ENCODE measurements around the gene EXOC1.

Gene EXOC1

DNA sequence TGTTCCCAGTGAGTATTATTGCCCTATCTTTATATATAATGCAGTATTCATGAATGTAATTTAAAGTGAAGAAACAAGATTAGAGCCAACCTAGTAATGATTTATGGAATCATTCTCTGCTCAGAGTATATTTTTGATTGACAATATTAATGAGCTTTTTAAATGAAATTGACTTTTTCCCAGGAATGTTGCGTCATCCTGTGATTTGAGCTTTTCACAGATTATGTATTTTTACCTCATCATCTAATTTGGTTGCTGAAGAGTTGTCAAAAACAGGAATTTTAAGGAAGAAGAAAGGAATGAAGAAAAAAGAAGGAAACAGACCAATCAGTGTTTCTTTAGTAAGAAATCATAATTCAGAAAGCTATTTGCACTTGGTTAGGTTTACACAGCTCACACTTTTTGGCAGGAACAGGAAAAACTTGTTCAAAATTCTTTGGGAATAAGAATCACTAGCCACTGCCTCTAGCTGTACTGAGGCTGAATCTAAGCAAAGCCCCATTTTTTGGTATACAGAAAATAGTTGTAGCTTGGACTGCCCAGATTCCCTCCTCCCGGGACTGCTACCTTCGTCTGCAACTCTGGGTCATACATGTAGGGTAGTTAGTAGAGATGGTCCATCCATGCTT is 27.3 kb downstream of the EXOC1 start:
- no peak for TF ChIP-seq POLR2A (IDR thresholded peaks at IDR 0.05; ENCODE audit: low read depth, low read length)
- no peak for TF ChIP-seq POLR2AphosphoS5 (IDR thresholded peaks at IDR 0.05; ENCODE audit: low read depth, low read length)
- TF ChIP-seq TAF1 (IDR thresholded peaks at IDR 0.05; ENCODE audit: borderline replicate concordance, low read depth, low read length), result no peak
- no peak for DNase-seq (ENCODE audit: insufficient read length)
- no peak for FAIRE-seq

DNA sequence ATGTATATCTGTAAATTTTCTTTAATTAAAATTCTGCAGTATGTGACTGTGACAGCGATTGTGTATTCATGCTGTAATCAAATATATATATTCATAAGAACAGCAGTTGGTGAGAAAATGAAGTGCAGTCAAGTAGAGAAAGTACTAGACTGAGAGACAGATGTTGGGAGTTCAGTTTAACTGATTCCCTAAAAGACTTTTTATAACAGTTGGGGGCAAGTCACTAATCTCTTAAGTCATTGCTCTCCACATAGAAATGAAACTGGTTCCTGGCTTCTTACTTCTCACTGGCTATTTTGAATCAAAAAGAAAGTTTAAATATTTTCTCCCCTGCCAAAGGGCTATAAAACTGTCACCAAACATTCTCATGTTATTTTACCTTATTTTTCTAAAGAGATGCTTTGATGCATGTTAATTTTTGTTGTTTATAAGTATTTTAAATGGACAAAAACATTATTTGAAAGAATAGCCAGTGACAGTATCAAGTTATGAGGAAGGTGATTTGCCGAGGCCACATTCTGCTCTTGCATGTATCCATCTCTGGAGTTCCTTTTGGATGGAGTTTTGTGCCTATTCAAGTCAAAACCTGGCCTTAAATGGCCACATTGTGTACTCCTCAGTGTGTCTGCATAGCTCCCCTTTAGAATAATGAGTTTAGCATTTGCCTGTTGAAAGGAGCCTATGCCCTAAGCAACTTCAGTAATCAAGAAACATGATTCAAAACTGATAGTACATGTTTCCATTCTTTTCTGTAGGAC is 30.8 kb downstream of the EXOC1 start:
- FAIRE-seq, result no peak
- no peak for DNase-seq (ENCODE audit: insufficient read length)

DNA sequence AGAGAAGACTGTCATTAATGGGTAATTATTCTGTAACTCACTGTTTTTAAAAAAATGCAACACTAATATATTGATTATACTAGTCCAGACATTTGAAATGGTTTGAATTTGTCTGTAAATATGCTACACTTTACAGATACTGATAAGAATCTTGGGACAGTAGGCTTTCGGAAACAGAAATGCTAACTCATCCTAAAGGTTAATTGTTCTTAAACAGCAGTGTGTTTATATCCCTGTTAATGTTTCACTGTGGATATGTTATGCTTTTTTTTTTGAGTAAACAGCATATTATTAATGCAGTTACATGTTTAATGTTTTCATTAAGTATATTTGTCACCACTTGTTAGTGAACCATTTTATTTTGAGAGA is 31.4 kb downstream of the EXOC1 start:
- TF ChIP-seq POLR2A (IDR thresholded peaks at IDR 0.05; ENCODE audit: low read depth, low read length) (no peak), POLR2AphosphoS5 (IDR thresholded peaks at IDR 0.05; ENCODE audit: low read depth, low read length) (no peak), TAF1 (IDR thresholded peaks at IDR 0.05; ENCODE audit: borderline replicate concordance, low read depth, low read length) (no peak)
- no peak for FAIRE-seq
- no peak for DNase-seq (ENCODE audit: insufficient read length)

More for the DNA sequence above, 30.8 kb downstream of the EXOC1 start:
- no peak for TF ChIP-seq POLR2A (IDR thresholded peaks at IDR 0.05; ENCODE audit: low read depth, low read length)
- TF ChIP-seq TAF1 (IDR thresholded peaks at IDR 0.05; ENCODE audit: borderline replicate concordance, low read depth, low read length), result no peak
- no peak for TF ChIP-seq POLR2AphosphoS5 (IDR thresholded peaks at IDR 0.05; ENCODE audit: low read depth, low read length)

DNA sequence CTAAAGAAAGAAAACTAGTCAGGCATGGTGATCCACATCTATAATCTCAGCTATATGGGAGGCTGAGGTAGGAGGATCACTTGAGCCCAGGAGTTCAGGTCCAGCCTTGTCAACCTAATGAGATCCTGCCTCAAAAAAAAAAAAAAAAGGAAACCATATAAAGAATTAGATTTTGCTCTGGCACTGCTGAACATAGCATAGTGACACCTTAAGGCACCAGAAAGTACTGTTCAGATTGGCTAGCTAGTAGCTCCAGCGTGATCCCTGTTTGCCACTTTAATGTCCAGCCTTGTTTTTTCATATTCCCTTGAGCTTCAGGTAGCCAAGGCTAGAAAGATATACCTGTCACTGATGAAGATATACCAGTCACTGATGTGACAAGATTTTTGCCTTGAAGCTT is 34.1 kb downstream of the EXOC1 start:
- no peak for FAIRE-seq
- DNase-seq (ENCODE audit: insufficient read length), result no peak

DNA sequence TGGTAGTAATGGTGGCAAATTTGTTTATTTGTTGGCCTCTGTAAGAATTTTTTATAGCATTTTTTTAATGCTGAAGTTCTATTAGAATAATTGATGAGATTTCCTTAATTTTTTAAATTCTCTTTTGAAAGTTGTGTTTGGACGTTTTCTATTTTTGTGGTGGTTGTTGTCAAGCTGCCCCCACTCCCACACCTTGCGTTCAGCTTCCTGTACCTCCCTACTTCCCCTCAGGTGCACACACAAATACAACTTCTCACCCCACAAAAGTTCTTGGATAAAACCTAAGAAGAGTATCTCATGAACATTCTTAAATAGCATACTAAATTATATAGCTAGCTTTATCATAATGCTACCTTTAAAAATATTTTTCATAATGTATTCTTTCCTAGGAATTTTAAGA is 38.7 kb downstream of the EXOC1 start:
- FAIRE-seq (no peak), DNase-seq (ENCODE audit: insufficient read length) (no peak)
- TF ChIP-seq POLR2A (IDR thresholded peaks at IDR 0.05; ENCODE audit: low read depth, low read length) (no peak), POLR2AphosphoS5 (IDR thresholded peaks at IDR 0.05; ENCODE audit: low read depth, low read length) (no peak), TAF1 (IDR thresholded peaks at IDR 0.05; ENCODE audit: borderline replicate concordance, low read depth, low read length) (no peak)

More for the DNA sequence above, 34.1 kb downstream of the EXOC1 start:
- TF ChIP-seq POLR2AphosphoS5 (IDR thresholded peaks at IDR 0.05; ENCODE audit: low read depth, low read length), result no peak
- no peak for TF ChIP-seq POLR2A (IDR thresholded peaks at IDR 0.05; ENCODE audit: low read depth, low read length)
- no peak for TF ChIP-seq TAF1 (IDR thresholded peaks at IDR 0.05; ENCODE audit: borderline replicate concordance, low read depth, low read length)

DNA sequence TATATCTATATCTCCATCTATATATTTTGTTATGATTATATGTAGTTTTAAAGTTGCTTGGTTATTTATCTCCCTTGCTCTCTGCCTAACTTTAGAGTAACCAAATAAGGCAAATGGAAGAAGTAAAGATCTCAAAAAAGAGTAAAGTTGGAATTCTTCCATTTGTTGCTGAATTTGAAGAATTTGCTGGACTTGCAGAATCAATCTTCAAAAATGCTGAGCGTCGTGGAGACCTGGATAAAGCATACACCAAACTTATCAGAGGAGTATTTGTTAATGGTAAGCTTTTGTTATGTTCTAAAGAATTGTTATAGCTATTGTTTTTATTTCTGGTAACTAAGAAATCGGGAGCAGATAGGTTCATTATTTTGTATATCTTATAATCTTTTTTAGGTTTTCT is 43.2 kb downstream of the EXOC1 start:
- no peak for DNase-seq (ENCODE audit: insufficient read length)
- TF ChIP-seq POLR2A (IDR thresholded peaks at IDR 0.05; ENCODE audit: low read depth, low read length) (no peak), TAF1 (IDR thresholded peaks at IDR 0.05; ENCODE audit: borderline replicate concordance, low read depth, low read length) (no peak), POLR2AphosphoS5 (IDR thresholded peaks at IDR 0.05; ENCODE audit: low read depth, low read length) (no peak)
- FAIRE-seq, result no peak

DNA sequence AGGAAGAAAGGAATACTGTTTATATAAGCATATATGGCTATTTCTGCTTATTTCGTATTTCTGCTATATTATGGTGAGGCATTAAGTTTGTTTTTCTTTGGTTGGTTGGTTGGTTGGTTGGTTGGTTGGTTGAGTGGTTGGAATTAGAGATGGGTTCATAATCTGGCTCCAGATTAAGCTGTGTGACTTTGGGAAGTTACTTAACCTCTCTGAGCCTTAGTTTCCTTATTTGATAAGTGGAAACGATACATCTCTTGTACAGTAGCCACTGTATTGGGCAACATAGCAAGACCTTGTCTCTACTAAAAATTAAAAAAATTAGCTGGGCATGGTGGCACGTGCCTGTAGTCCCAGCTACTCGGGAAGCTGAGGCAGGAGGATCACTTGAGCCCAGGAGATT is 49.2 kb downstream of the EXOC1 start:
- no peak for FAIRE-seq
- DNase-seq (ENCODE audit: insufficient read length), result no peak
- TF ChIP-seq POLR2A (IDR thresholded peaks at IDR 0.05; ENCODE audit: low read depth, low read length) (no peak), POLR2AphosphoS5 (IDR thresholded peaks at IDR 0.05; ENCODE audit: low read depth, low read length) (no peak), TAF1 (IDR thresholded peaks at IDR 0.05; ENCODE audit: borderline replicate concordance, low read depth, low read length) (no peak)

DNA sequence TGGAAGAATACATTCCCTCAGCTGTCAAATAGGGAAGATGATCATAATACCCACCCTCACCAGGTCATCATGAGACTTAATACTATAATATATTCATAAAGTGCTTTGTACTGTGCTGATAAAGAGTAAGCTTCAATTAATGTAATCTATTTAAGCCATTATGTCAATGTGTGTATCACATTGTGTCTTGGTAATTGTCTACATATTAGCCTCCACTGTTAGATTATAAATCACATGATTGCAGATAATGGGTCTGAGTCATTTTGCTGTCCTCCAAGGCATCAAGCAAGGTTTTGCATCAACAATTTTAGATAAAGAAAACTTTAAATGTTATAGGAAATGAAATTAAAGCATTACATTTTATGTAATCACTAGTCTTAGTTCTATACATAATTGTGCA is 50.1 kb downstream of the EXOC1 start:
- DNase-seq (ENCODE audit: insufficient read length), result no peak
- TF ChIP-seq POLR2A (IDR thresholded peaks at IDR 0.05; ENCODE audit: low read depth, low read length), result no peak
- no peak for TF ChIP-seq POLR2AphosphoS5 (IDR thresholded peaks at IDR 0.05; ENCODE audit: low read depth, low read length)
- no peak for TF ChIP-seq TAF1 (IDR thresholded peaks at IDR 0.05; ENCODE audit: borderline replicate concordance, low read depth, low read length)

DNA sequence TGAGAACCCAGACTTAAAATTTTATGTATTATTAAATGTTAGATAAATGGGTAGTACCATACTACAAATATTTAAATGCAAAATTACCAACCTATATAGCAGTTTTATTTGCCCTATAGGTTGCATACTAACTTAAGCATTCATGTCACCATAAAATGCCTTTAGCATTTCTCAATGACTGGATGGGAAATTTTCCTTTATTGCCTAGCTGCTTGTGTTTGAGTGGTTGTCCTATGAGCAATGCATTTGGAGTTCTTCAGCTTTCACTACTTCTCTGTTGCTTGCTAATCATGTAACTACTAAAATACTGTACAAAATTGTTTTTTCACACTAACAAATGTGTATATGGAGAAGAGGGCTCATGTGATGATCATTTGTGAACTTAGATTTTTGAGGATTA is 51.1 kb downstream of the EXOC1 start:
- DNase-seq (ENCODE audit: insufficient read length), result no peak
- no peak for FAIRE-seq
- no peak for TF ChIP-seq POLR2AphosphoS5 (IDR thresholded peaks at IDR 0.05; ENCODE audit: low read depth, low read length)
- TF ChIP-seq POLR2A (IDR thresholded peaks at IDR 0.05; ENCODE audit: low read depth, low read length), result no peak
- TF ChIP-seq TAF1 (IDR thresholded peaks at IDR 0.05; ENCODE audit: borderline replicate concordance, low read depth, low read length), result no peak

More for the DNA sequence above, 50.1 kb downstream of the EXOC1 start:
- FAIRE-seq, result no peak

DNA sequence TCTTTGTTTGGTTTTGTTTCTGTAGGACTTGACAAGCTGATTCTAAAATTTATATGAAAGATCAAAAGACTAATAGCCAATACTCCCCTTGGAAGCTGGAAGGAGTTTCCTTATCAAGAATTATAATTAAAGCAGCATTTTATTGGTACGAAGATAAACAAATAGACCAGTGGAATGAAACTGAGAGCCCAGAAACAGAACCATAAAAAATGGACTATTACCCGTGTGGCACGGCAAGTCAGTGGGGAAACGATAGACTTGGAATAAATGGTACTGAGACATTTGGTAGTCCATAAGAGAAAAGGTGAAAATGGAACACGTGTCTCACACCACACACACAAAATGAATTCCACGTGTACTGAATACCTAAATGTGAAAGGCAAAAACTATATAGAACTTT is 52.9 kb downstream of the EXOC1 start:
- FAIRE-seq, result no peak
- TF ChIP-seq POLR2A (IDR thresholded peaks at IDR 0.05; ENCODE audit: low read depth, low read length) (no peak), TAF1 (IDR thresholded peaks at IDR 0.05; ENCODE audit: borderline replicate concordance, low read depth, low read length) (no peak), POLR2AphosphoS5 (IDR thresholded peaks at IDR 0.05; ENCODE audit: low read depth, low read length) (no peak)
- no peak for DNase-seq (ENCODE audit: insufficient read length)

DNA sequence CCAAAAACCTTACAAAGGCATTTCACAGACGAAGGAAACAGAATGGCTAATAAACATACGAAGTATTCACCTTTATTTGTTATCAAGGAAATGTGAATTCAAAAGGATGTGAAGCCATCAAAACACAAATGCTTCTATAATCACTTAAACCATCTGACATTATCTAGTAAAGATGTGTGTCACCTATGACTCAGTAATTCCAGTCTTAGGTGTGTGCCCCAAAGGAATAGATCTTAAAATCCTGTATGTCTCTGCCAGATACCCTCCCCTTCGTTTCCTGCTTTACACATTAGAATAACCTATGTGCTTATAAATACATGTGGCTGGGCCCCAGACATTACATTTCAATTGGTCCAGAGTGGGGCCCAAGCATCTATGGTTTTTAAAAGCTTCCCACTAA is 53.5 kb downstream of the EXOC1 start:
- no peak for TF ChIP-seq POLR2A (IDR thresholded peaks at IDR 0.05; ENCODE audit: low read depth, low read length)
- TF ChIP-seq TAF1 (IDR thresholded peaks at IDR 0.05; ENCODE audit: borderline replicate concordance, low read depth, low read length), result no peak
- TF ChIP-seq POLR2AphosphoS5 (IDR thresholded peaks at IDR 0.05; ENCODE audit: low read depth, low read length), result no peak
- no peak for DNase-seq (ENCODE audit: insufficient read length)
- peak; percentile 67 for FAIRE-seq

DNA sequence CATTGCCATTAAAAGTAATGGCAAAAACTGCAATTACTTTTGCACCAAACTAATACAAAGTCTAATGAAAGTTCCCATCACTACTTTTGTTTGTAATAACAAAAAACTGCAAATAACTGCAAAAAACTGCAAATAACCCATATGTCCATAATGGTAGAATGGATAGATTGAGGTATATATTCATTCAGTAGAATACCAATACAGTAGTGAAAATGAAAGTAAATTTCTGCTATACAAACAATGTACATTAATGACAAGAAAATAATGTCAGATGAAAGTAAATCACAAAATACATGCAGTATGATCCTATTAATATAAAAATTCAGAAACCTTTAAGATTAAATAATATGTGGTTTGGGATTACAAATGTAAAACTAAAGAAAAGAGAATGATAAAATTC is 54.0 kb downstream of the EXOC1 start:
- no peak for TF ChIP-seq POLR2A (IDR thresholded peaks at IDR 0.05; ENCODE audit: low read depth, low read length)
- no peak for TF ChIP-seq POLR2AphosphoS5 (IDR thresholded peaks at IDR 0.05; ENCODE audit: low read depth, low read length)
- TF ChIP-seq TAF1 (IDR thresholded peaks at IDR 0.05; ENCODE audit: borderline replicate concordance, low read depth, low read length), result no peak
- FAIRE-seq (no peak), DNase-seq (ENCODE audit: insufficient read length) (no peak)
